Neural cell (in vitro differentiated cells): Measurements from ENCODE around the gene PDE1C. TPM values are rescaled to one million over a fixed set of nuclear protein-coding genes. Genes with fewer than 3 reads are reported as not detected.
"Not testable (repeated sequence)": the region's sequence is repeated elsewhere in the genome, so short reads cannot be mapped to it uniquely, and the experiment has no call there.

Experiments used
- H2AFZ ChIP-seq: fragments of 200-600, 300-800 bp; sonication (generic), shearing (Covaris generic); 2 replicates; pipeline ENCODE4 v1.6.0; 2014; ENCODE audit warnings: low read depth, mild to moderate bottlenecking, antibody characterized with exemption, low read length, moderate library complexity
- H3F3A ChIP-seq: fragments of 200-600 bp; shearing (Covaris generic); 2 replicates; pipeline ENCODE4 v1.6.1; 2016; ENCODE audit warnings: mild to moderate bottlenecking, moderate library complexity, mixed read lengths, antibody characterized with exemption, low read length; ENCODE audit not compliant: insufficient read depth, poor library complexity, severe bottlenecking
- H3K27ac ChIP-seq: fragments of 200-600, 300-800 bp; sonication (generic), shearing (Covaris generic); 2 replicates; pipeline ENCODE4 v1.5.1; 2014; ENCODE audit warnings: mild to moderate bottlenecking, low read length, moderate library complexity
- H3K27me3 ChIP-seq: fragments of 300-800, 200-600 bp; sonication (generic), shearing (Covaris generic); 2 replicates; pipeline ENCODE4 v1.6.0; 2014; ENCODE audit warnings: mild to moderate bottlenecking, low read depth, low read length, moderate library complexity; ENCODE audit not compliant: insufficient read depth
- H3K36me3 ChIP-seq: fragments of 300-800, 200-600 bp; sonication (generic), shearing (Covaris generic); 2 replicates; pipeline ENCODE4 v1.5.1; 2014; ENCODE audit warnings: mild to moderate bottlenecking, antibody characterized with exemption, low read length, moderate library complexity; ENCODE audit not compliant: insufficient read depth
- H3K4me2 ChIP-seq: fragments of 300-800, 200-600 bp; sonication (generic), shearing (Covaris generic); 2 replicates; pipeline ENCODE4 v1.6.0; 2014; ENCODE audit warnings: mild to moderate bottlenecking, low read length
- H3K4me3 ChIP-seq: fragments of 300-800, 200-600 bp; sonication (generic), shearing (Covaris generic); 2 replicates; pipeline ENCODE4 v1.5.1; 2014; ENCODE audit warnings: mild to moderate bottlenecking, low read length, moderate library complexity
- H3K79me2 ChIP-seq: fragments of 200-600 bp; shearing (Covaris generic); replicated peaks from 2 replicates; pipeline ENCODE4 v1.6.0; 2014; ENCODE audit warnings: mild to moderate bottlenecking, low read length, moderate library complexity; ENCODE audit not compliant: insufficient read depth
- H3K9ac ChIP-seq: fragments of 300-800, 200-600 bp; sonication (generic), shearing (Covaris generic); 2 replicates; pipeline ENCODE4 v1.6.1; 2016; ENCODE audit warnings: mild to moderate bottlenecking, low read length, mixed read lengths
- H3K9me2 ChIP-seq: fragments of 200-600 bp; shearing (Covaris generic); 2 replicates; pipeline ENCODE4 v1.6.1; 2016; ENCODE audit warnings: mild to moderate bottlenecking, low read length, mixed read lengths; ENCODE audit not compliant: insufficient read depth
- H3K9me3 ChIP-seq: fragments of 200-600, 300-800 bp; sonication (generic), shearing (Covaris generic); 2 replicates; pipeline ENCODE4 v1.6.1; 2016; ENCODE audit warnings: mild to moderate bottlenecking, mixed run types, low read length, moderate library complexity, mixed read lengths
- H4K20me1 ChIP-seq: fragments of 200-600 bp; shearing (Covaris generic); 2 replicates; pipeline ENCODE4 v1.6.1; 2016; ENCODE audit warnings: mild to moderate bottlenecking, mixed run types; ENCODE audit not compliant: insufficient read depth
- EP300 ChIP-seq: fragments of 450-650 bp; conservative IDR thresholded peaks from 2 replicates; pipeline ENCODE4 v1.6.1; 2014; ENCODE audit warnings: antibody characterized with exemption, mild to moderate bottlenecking, moderate library complexity; ENCODE audit not compliant: poor library complexity, severe bottlenecking
- EZH2 ChIP-seq: fragments of 200-600, 300-800 bp; shearing (Covaris generic), sonication (generic); IDR thresholded peaks from 2 replicates; pipeline ENCODE4 v1.6.1; 2014; ENCODE audit warnings: antibody characterized with exemption, low read length, borderline replicate concordance, mild to moderate bottlenecking; ENCODE audit not compliant: insufficient read depth, poor library complexity, severe bottlenecking
- MXI1 ChIP-seq: fragments of 450-650 bp; conservative IDR thresholded peaks from 2 replicates; pipeline ENCODE4 v1.6.1; 2014; ENCODE audit warnings: antibody characterized with exemption, mild to moderate bottlenecking; ENCODE audit not compliant: poor library complexity, severe bottlenecking
- POLR2AphosphoS5 ChIP-seq: IDR thresholded peaks from 2 replicates; pipeline ENCODE4 v1.6.1; 2012
- RAD21 ChIP-seq: fragments of 450-650 bp; conservative IDR thresholded peaks from 2 replicates; pipeline ENCODE4 v1.6.1; 2014; ENCODE audit warnings: antibody characterized with exemption, mild to moderate bottlenecking, moderate library complexity
- REST ChIP-seq: IDR thresholded peaks from 2 replicates; pipeline ENCODE4 v1.6.1; 2012; ENCODE audit warnings: borderline replicate concordance
- SMC3 ChIP-seq: fragments of 450-650 bp; conservative IDR thresholded peaks from 2 replicates; pipeline ENCODE4 v1.6.1; 2014; ENCODE audit warnings: antibody characterized with exemption, mild to moderate bottlenecking, moderate library complexity; ENCODE audit not compliant: poor library complexity
- TAF1 ChIP-seq: IDR thresholded peaks from 2 replicates; pipeline ENCODE4 v1.6.1; 2012; ENCODE audit warnings: low read depth
- polyA plus RNA-seq: library from polyadenylated mRNA; depleted of rRNA; stranded (reverse); fragments of >200 nt; gene quantifications from 2 replicates; pipeline ENCODE4 v1.2.3, GENCODE V29; 2014
- TF ChIP-seq, protein P1 (sequence below): fragments of 450-650 bp; IDR thresholded peaks from 2 replicates; pipeline ENCODE4 v1.5.1; 2014; ENCODE audit warnings: antibody characterized with exemption, mild to moderate bottlenecking, moderate library complexity; ENCODE audit not compliant: poor library complexity, severe bottlenecking

Gene PDE1C
- polyA plus RNA-seq, 1 donor from 2014 or later: 6.6 TPM

DNA sequence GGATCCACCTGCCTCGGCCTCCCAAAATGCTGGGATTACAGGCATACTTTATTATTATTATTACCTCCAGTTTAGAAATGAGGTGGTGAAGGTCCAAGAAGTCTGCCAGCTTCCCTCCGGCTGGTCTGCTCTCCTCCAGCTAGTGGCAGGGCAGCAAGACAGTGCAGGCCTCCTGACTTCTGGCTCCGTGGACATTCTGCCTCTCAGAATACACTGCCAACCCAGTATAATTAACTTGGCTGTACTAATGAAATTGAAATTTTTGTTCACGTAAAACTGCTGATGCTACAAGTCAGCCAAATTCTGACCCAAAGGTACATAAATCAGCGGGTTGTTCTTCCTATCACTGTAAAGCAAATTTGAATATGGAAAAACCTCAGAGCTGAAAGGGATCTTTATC lies 7.6 kb upstream of the PDE1C start:
- TF ChIP-seq MXI1 (no peak), REST (no peak)
- H2AFZ ChIP-seq: no peak overlapping the region
- H3K4me3 ChIP-seq: no peak overlapping the region
- no peaks in the 10 kb centered on the region for H3K9me3 ChIP-seq
- H3K9ac ChIP-seq: no peak overlapping the region
- H3F3A ChIP-seq: no peaks in the 10 kb centered on the region
- no peaks in the 10 kb centered on the region for H3K9me2 ChIP-seq
- no peaks in the 10 kb centered on the region for H3K79me2 ChIP-seq
- H3K27ac ChIP-seq: no peak overlapping the region
- no peaks in the 10 kb centered on the region for H4K20me1 ChIP-seq
- no peaks in the 10 kb centered on the region for H3K36me3 ChIP-seq
- H3K27me3 ChIP-seq: no peaks in the 10 kb centered on the region
- no peak overlapping the region for H3K4me2 ChIP-seq

DNA sequence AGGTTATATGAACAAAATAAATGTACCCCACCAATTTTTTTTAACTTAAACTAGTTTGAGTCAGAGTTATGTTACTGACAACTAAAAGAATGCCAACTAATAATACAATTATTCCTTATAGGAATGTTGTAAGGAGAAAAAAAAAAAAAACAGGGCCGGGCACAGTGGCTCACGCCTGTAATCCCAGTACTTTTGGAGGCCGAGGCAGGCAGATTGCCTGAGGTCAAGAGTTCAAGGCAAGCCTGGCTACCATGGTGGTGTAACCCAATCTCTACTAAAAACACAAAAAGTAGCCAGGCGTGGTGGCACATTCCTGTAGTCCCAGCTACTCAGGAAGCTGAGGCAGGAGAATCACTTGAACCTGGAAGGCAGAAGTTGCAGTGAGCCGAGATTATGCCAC lies 6.6 kb upstream of the PDE1C start:
- not testable (repeated sequence) for H3K79me2 ChIP-seq, H3K9me3 ChIP-seq, H3K27me3 ChIP-seq, H3K9ac ChIP-seq, H3K27ac ChIP-seq, H2AFZ ChIP-seq, H4K20me1 ChIP-seq, H3K36me3 ChIP-seq, H3K4me2 ChIP-seq, H3F3A ChIP-seq, H3K4me3 ChIP-seq, H3K9me2 ChIP-seq

DNA sequence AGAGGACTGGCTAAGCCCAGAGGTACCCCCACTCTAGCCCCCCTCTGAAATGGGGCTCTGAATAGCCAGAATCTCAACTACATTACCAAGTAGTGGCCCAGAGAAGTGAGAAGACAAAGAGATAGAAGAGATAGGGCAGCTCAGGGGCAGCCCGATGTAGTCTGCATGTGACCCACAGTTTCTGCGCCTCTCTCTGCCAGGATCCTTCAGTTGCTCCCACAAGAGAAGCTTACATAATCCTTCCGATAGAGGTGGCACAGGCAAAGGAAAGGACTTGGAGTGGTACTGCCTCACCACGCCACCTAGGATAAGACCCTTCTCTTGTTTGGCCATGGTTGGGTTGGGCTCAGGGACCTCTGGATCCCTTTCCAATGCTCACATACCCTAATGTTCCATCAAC lies 5.4 kb upstream of the PDE1C start:
- Histone ChIP-seq H4K20me1 (no peaks in the 10 kb centered on the region), H3K4me3 (no peak overlapping the region), H3K79me2 (no peaks in the 10 kb centered on the region), H3K36me3 (no peaks in the 10 kb centered on the region), H3K9ac (no peak overlapping the region), H3K27ac (no peak overlapping the region), H3K4me2 (no peak overlapping the region), H3K9me3 (no peaks in the 10 kb centered on the region), H3K9me2 (no peaks in the 10 kb centered on the region), H3F3A (no peaks in the 10 kb centered on the region), H2AFZ (no peak overlapping the region), H3K27me3 (peaks cover 16% of the 10 kb centered on the region)
- TF ChIP-seq RAD21: no peak
- no peak for TF ChIP-seq SMC3
- no peak for TF ChIP-seq REST
- no peak for TF ChIP-seq EZH2
- TF ChIP-seq MXI1: no peak
- TF ChIP-seq, protein P1, sequence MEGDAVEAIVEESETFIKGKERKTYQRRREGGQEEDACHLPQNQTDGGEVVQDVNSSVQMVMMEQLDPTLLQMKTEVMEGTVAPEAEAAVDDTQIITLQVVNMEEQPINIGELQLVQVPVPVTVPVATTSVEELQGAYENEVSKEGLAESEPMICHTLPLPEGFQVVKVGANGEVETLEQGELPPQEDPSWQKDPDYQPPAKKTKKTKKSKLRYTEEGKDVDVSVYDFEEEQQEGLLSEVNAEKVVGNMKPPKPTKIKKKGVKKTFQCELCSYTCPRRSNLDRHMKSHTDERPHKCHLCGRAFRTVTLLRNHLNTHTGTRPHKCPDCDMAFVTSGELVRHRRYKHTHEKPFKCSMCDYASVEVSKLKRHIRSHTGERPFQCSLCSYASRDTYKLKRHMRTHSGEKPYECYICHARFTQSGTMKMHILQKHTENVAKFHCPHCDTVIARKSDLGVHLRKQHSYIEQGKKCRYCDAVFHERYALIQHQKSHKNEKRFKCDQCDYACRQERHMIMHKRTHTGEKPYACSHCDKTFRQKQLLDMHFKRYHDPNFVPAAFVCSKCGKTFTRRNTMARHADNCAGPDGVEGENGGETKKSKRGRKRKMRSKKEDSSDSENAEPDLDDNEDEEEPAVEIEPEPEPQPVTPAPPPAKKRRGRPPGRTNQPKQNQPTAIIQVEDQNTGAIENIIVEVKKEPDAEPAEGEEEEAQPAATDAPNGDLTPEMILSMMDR: no peak
- no peak for TF ChIP-seq POLR2AphosphoS5
- TF ChIP-seq TAF1: no peak
- no peak for TF ChIP-seq EP300
